CD14-positive monocyte (primary cell): Measurements from ENCODE around the gene ZNF653. TPM values are rescaled to one million over a fixed set of nuclear protein-coding genes. Genes with fewer than 3 reads are reported as not detected.
A peak's percentile ranks its signal among the peaks of the same experiment; 100 is the strongest.
"Not testable (repeated sequence)": the region's sequence is repeated elsewhere in the genome, so short reads cannot be mapped to it uniquely, and the experiment has no call there.

ENCODE experiments used
- DNase-seq, 3 donors: peaks; one replicate each; pipeline ENCODE4 v3.0.0-alpha.2; 2011 to 2022
- H2AFZ ChIP-seq: 2 replicates; pipeline ENCODE4 v1.6.0; 2012; ENCODE audit warnings: mild to moderate bottlenecking, low read depth, low read length, inconsistent platforms; ENCODE audit not compliant: insufficient read depth, poor library complexity, severe bottlenecking
- H3K27ac ChIP-seq, 2 donors: 1 replicate in 1 of 2; 2 replicates in 1 of 2; pipeline ENCODE4 v1.5.1; 2012 to 2013; ENCODE audit warnings: low read length in 2 of 2, control low read depth in 1 of 2, inconsistent platforms in 1 of 2, low read depth in 1 of 2, mild to moderate bottlenecking in 1 of 2
- H3K27me3 ChIP-seq, 2 donors: one replicate each; pipeline versions ENCODE4 v1.6.0 to v1.6.1; 2011 to 2013; ENCODE audit warnings: low read length in 2 of 2; ENCODE audit not compliant: control insufficient read depth in 2 of 2, insufficient read depth in 2 of 2
- H3K36me3 ChIP-seq, 2 donors: replicated peaks in 1 of 2; 1 replicate in 1 of 2; 2 replicates in 1 of 2; pipeline versions ENCODE4 v1.5.1 to v1.6.1; 2012 to 2013; ENCODE audit warnings: low read length in 2 of 2, control low read depth in 1 of 2, inconsistent platforms in 1 of 2, mild to moderate bottlenecking in 1 of 2; ENCODE audit not compliant: insufficient read depth in 2 of 2, control insufficient read depth in 1 of 2
- H3K4me1 ChIP-seq, 2 donors: 1 replicate in 1 of 2; 2 replicates in 1 of 2; pipeline versions ENCODE4 v1.5.1 to v1.6.1; 2012 to 2013; ENCODE audit warnings: low read length in 2 of 2, control low read depth in 1 of 2, inconsistent platforms in 1 of 2, mild to moderate bottlenecking in 1 of 2, moderate library complexity in 1 of 2; ENCODE audit not compliant: insufficient read depth in 2 of 2, control insufficient read depth in 1 of 2
- H3K4me2 ChIP-seq: replicated peaks from 2 replicates; pipeline ENCODE3; 2012; ENCODE audit warnings: low read length, moderate library complexity, mild to moderate bottlenecking; ENCODE audit not compliant: poor library complexity, severe bottlenecking; ENCODE audit errors: extremely low read depth
- H3K4me3 ChIP-seq, 3 experiments: fragments of 200-600 bp in 1 of 3; sonication (generic) in 1 of 3; replicated peaks in 1 of 3; 1 replicate in 2 of 3; 2 replicates in 1 of 3; pipeline ENCODE4 v1.5.1; 2011 to 2013; ENCODE audit warnings: low read length in 3 of 3, mild to moderate bottlenecking in 3 of 3, control low read depth in 2 of 3, low read depth in 2 of 3, inconsistent platforms in 1 of 3, moderate library complexity in 1 of 3
- H3K79me2 ChIP-seq: 2 replicates; pipeline ENCODE4 v1.6.0; 2012; ENCODE audit warnings: mild to moderate bottlenecking, control low read depth, inconsistent platforms, low read length, moderate library complexity; ENCODE audit not compliant: insufficient read depth
- H3K9ac ChIP-seq: 2 replicates; pipeline ENCODE4 v1.6.0; 2017; ENCODE audit warnings: low read length, mild to moderate bottlenecking; ENCODE audit not compliant: insufficient read depth, poor library complexity, severe bottlenecking
- H3K9me3 ChIP-seq, 2 donors: replicated peaks in 1 of 2; 1 replicate in 1 of 2; 2 replicates in 1 of 2; pipeline versions ENCODE4 v1.5.1 to v1.6.1; 2012 to 2013; ENCODE audit warnings: low read length in 2 of 2, control low read depth in 1 of 2; ENCODE audit not compliant: control insufficient read depth in 1 of 2, insufficient read depth in 1 of 2
- H4K20me1 ChIP-seq: 2 replicates; pipeline ENCODE4 v1.6.0; 2012; ENCODE audit warnings: mild to moderate bottlenecking, low read length, control low read depth, moderate library complexity; ENCODE audit not compliant: insufficient read depth
- H3K27ac Mint-ChIP-seq, 7 donors: one replicate each; pipeline ENCODE4 v1.8.0; 2020; ENCODE audit warnings: mild to moderate bottlenecking in 7 of 7, mixed read lengths in 7 of 7, moderate library complexity in 6 of 7, inconsistent platforms in 2 of 7
- H3K27me3 Mint-ChIP-seq, 3 donors: one replicate each; pipeline ENCODE4 v1.8.0; 2021 to 2022; ENCODE audit warnings: low read depth in 3 of 3, mild to moderate bottlenecking in 3 of 3, mixed read lengths in 3 of 3, moderate library complexity in 3 of 3, inconsistent platforms in 1 of 3
- H3K36me3 Mint-ChIP-seq, 2 donors: one replicate each; pipeline ENCODE4 v1.8.0; 2020; ENCODE audit warnings: mixed read lengths in 2 of 2, inconsistent platforms in 1 of 2, mild to moderate bottlenecking in 1 of 2
- H3K4me1 Mint-ChIP-seq: one replicate; pipeline ENCODE4 v1.8.0; 2020; ENCODE audit warnings: mild to moderate bottlenecking, mixed read lengths
- H3K4me3 Mint-ChIP-seq, 2 donors: one replicate each; pipeline ENCODE4 v1.8.0; 2020; ENCODE audit warnings: mild to moderate bottlenecking in 2 of 2, mixed read lengths in 2 of 2, moderate library complexity in 1 of 2
- H3K9me3 Mint-ChIP-seq, 7 donors: one replicate each; pipeline ENCODE4 v1.8.0; 2020 to 2022; ENCODE audit warnings: mixed read lengths in 7 of 7, mild to moderate bottlenecking in 6 of 7, moderate library complexity in 6 of 7, inconsistent platforms in 2 of 7
- WGBS: methylation state at CpG from one replicate; pipeline ENCODE4 v1.1.5; 2013; ENCODE audit warnings: missing lambda C conversion rate; ENCODE audit not compliant: insufficient coverage; 5-methylcytosine and 5-hydroxymethylcytosine counted together
- intact Hi-C, 2 donors: fragments of 100-400 bp; cut with micrococcal nuclease; formaldehyde crosslinking; loops; one replicate each; pipeline versions ENCODE4 v1.15.0 to v1.15.1; 2023
- polyA plus RNA-seq, 3 donors: library from polyadenylated mRNA; depleted of rRNA in 1 of 3; unstranded in 2 of 3; stranded (reverse) in 1 of 3; fragments of 300-500 nt in 2 of 3; fragments of >200 nt in 1 of 3; fragmentation: Illumina TruSeq in 2 of 3; gene quantifications; 1 replicate in 2 of 3; 2 replicates in 1 of 3; pipeline ENCODE4 v1.2.3, GENCODE V29; 2012 to 2021
- TF ChIP-seq, protein P1 (sequence below): fragments of 200-600 bp; IDR thresholded peaks from one replicate; pipeline ENCODE4 v1.8.0; 2022; ENCODE audit warnings: antibody characterized with exemption, mild to moderate bottlenecking

ZNF653 gene
- polyA plus RNA-seq, 3 donors = 0.88 to 8.1 (median 1.2) TPM

DNA sequence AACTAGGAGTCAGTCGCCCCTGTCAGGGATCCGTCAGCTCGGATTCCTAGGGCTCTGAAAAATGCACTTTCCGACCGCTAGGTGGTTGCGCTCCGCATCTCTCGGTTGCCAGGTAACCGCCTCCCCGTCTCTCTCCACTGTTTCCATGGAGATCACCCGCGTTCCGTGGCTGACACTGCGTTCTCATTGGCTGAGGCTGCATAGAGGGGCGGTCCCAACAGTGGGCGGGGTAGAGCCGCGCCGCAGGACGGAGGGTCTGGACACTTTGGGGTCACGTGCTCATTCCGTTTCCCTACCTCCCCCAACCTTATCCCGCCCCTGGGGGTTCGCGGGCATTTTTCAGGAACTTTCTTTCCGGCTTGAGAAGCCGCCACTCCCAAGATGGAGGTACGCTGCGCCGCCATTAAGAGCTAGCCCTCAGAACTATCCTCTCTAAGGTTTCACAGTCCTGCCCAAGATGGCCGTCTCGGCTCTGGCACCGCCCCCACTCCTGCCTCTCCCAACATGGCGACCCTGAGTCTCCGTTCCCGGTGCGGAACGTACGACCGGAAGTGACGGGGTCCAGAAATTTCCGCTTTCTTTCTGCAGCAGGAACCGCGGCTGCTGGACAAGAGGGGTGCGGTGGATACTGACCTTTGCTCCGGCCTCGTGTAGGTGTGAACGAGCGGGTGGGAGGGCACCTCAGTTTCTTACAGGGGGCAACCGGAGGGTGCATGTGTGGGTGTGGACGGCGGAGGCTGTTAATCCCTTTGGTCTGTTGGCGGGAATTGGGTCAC, 70.4 kb downstream of the ZNF653 start, which contains the start of the genes ODAD3 and PRKCSH:
ODAD3 (minus strand) TSS at position 65 of the 776 bp plus-strand sequence. CDS start 105 bp downstream, outside the sequence.
PRKCSH (plus strand) TSS at position 579 of the 776 bp plus-strand sequence. CDS start 483 bp downstream, outside the sequence.
- peaks cover 21% of the 10 kb centered on the region for H3K4me1 Mint-ChIP-seq
- WGBS = under 1% methylated on average over 53 of the region's 53 CpGs
- H3K36me3 Mint-ChIP-seq = peaks cover 18 to 37% of the 10 kb centered on the region in 2 donors

DNA sequence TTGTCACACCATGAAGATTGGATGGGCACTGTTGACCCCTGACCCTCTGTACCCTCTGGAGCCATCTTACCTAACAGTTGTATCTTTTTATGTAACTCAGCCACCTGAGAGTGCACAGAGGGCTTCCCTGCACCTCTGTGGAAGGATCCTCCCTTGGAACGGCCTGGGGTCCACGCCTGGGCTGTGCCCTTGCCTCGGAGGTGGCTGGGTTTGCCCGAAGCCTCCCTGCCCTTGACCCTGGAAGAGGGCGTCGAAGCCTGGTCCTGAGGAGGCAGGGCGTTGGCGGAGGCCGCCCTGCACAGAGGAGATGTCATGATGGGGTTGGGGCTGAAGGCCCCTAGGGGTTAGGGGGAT, 71.0 kb downstream of the ZNF653 start:
- H3K9me3 ChIP-seq = no peaks in the 10 kb centered on the region
- peaks cover 21% of the 10 kb centered on the region for H3K4me1 Mint-ChIP-seq
- peak overlapping the region; percentile 100 for H2AFZ ChIP-seq
- no peaks in the 10 kb centered on the region for H4K20me1 ChIP-seq
- H3K9me3 Mint-ChIP-seq = peaks cover 0 to 3% (median 0%) of the 10 kb centered on the region in 7 donors
- 20% methylated on average over 9 of the region's 9 CpGs for WGBS
- H3K4me1 ChIP-seq = peaks cover 17 to 20% of the 10 kb centered on the region in 2 donors
- intact Hi-C loops = loop anchor here in 1 of 2 donors (2.0 kb wide), 1 partner anchor 52 kb away; no protein-coding TSS in a partner anchor
- H3K27me3 ChIP-seq = no peaks in the 10 kb centered on the region
- DNase-seq = no peak
- peak overlapping the region; percentile 98 to 100 for H3K4me3 Mint-ChIP-seq
- peaks cover 16 to 32% of the 10 kb centered on the region in 2 donors for H3K36me3 Mint-ChIP-seq
- peaks cover 23% of the 10 kb centered on the region for H3K79me2 ChIP-seq
- peaks cover 17 to 20% of the 10 kb centered on the region in 2 donors for H3K36me3 ChIP-seq
- peak overlapping the region; percentile 91 to 99 (median 97) for H3K27ac Mint-ChIP-seq
- H3K4me2 ChIP-seq = peak overlapping the region; percentile 97
- H3K9ac ChIP-seq = peak overlapping the region; percentile 33
- H3K27me3 Mint-ChIP-seq = peaks cover 0 to 8% (median 3%) of the 10 kb centered on the region in 3 donors
- TF ChIP-seq, protein P1, sequence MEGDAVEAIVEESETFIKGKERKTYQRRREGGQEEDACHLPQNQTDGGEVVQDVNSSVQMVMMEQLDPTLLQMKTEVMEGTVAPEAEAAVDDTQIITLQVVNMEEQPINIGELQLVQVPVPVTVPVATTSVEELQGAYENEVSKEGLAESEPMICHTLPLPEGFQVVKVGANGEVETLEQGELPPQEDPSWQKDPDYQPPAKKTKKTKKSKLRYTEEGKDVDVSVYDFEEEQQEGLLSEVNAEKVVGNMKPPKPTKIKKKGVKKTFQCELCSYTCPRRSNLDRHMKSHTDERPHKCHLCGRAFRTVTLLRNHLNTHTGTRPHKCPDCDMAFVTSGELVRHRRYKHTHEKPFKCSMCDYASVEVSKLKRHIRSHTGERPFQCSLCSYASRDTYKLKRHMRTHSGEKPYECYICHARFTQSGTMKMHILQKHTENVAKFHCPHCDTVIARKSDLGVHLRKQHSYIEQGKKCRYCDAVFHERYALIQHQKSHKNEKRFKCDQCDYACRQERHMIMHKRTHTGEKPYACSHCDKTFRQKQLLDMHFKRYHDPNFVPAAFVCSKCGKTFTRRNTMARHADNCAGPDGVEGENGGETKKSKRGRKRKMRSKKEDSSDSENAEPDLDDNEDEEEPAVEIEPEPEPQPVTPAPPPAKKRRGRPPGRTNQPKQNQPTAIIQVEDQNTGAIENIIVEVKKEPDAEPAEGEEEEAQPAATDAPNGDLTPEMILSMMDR = no peak
- peak overlapping the region; percentile 63 to 82 for H3K27ac ChIP-seq
- H3K4me3 ChIP-seq = peak overlapping the region; percentile 7 to 82 (median 61)

More for the DNA sequence above, 70.4 kb downstream of the ZNF653 start, which contains the start of the genes ODAD3 and PRKCSH:
- H3K9me3 ChIP-seq = no peaks in the 10 kb centered on the region
- H4K20me1 ChIP-seq = no peaks in the 10 kb centered on the region
- H3K4me2 ChIP-seq = peak within 1 kb of the TSS; percentile 97
- TF ChIP-seq, protein P1 = peak; percentile 97
- H3K27me3 ChIP-seq = no peaks in the 10 kb centered on the region
- peaks cover 0 to 6% (median 2%) of the 10 kb centered on the region in 3 donors for H3K27me3 Mint-ChIP-seq
- peak within 1 kb of the TSS; percentile 96 to 99 (median 97) for H3K27ac Mint-ChIP-seq
- peaks cover 20 to 26% of the 10 kb centered on the region in 2 donors for H3K36me3 ChIP-seq
- H3K4me3 ChIP-seq = peak within 1 kb of the TSS; percentile 61 to 82 (median 77)
- H2AFZ ChIP-seq = peak within 1 kb of the TSS; percentile 100
- H3K4me1 ChIP-seq = peaks cover 17 to 20% of the 10 kb centered on the region in 2 donors
- peaks cover 0 to 3% (median 0%) of the 10 kb centered on the region in 7 donors for H3K9me3 Mint-ChIP-seq
- peak within 1 kb of the TSS; percentile 65 for H3K9ac ChIP-seq
- peaks cover 23% of the 10 kb centered on the region for H3K79me2 ChIP-seq
- H3K27ac ChIP-seq = peak within 1 kb of the TSS; percentile 63 to 82
- DNase-seq = peak; percentile 99 to 100 (median 99)
- intact Hi-C loops = loop anchor here in 1 of 2 donors (2.0 kb wide), 1 partner anchor 52 kb away; no protein-coding TSS in a partner anchor
- peak within 1 kb of the TSS; percentile 98 to 100 for H3K4me3 Mint-ChIP-seq

DNA sequence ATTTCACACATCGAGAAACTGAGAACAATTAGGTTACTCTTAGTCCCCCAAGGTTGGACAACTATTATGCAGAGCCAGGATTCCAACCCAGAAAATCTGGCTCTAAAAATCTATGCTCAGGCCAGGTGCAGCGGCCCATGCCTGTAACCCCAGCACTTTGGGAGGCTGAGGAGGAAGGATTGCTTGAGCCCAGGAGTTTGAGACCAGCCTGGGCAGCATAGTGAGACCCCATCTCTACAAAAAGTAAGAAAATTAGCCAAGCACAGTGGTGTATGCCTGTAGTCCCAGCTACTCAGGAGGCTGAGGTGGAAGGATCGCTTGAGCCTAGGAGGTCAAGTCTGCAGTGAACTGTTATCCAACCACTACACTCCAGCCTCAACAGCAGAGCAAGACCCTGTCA, 72.1 kb downstream of the ZNF653 start:
- H3K4me3 ChIP-seq, H3K9me3 Mint-ChIP-seq, H2AFZ ChIP-seq, H3K9me3 ChIP-seq, H3K4me3 Mint-ChIP-seq, H3K27ac Mint-ChIP-seq, H3K27ac ChIP-seq, intact Hi-C loops, DNase-seq, H3K4me2 ChIP-seq, H3K27me3 Mint-ChIP-seq, H4K20me1 ChIP-seq, H3K27me3 ChIP-seq, H3K9ac ChIP-seq: not testable (repeated sequence)
- Mint-ChIP-seq H3K4me1 (peaks cover 21% of the 10 kb centered on the region), H3K36me3 (peaks cover 11 to 24% of the 10 kb centered on the region in 2 donors)
- Histone ChIP-seq H3K79me2 (peaks cover 23% of the 10 kb centered on the region), H3K4me1 (peaks cover 17 to 20% of the 10 kb centered on the region in 2 donors), H3K36me3 (peaks cover 10 to 12% of the 10 kb centered on the region in 2 donors)
- 80% methylated on average over 1 of the region's 3 CpGs for WGBS
